ENCODE measurements around the gene ELK4.

The ELK4 gene

DNA sequence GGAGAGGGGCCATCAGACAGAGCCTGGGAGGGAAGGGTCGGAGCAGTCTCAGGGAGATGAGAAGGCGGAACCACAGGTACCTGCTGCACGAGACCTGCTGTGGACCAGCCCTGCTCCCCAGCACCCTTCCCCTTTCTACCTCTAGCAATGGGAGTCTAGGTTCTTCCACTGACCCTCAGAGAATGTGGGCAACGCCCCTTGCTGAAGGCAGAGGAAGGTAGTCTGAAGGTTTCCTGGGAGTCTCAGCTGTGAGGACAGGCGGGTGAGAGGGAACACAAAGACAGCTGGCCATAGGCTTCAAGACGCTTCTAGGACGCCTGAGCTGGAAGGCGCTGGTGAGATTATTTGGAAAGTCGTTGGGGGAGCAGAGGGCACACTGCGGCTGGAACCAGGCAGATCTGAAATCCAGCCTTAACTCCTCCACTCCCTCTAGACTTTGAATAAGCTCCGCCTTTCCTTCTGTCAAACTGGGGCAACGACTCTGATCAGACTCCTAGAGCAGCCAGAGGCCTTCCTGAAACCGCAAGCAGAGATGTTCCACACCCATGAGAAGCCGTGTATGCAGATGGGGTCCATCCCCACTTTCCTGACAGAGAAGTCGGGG, 30.4 kb upstream of the ELK4 start:
- Histone ChIP-seq H3K36me3 (ENCODE audit: control insufficient read depth, insufficient read depth, low read length, severe bottlenecking) (no peaks in the 10 kb centered on the region), H3K27me3 (replicated peaks; ENCODE audit: control insufficient read depth, insufficient read depth, low read length) (peaks cover 5% of the 10 kb centered on the region), H3K4me3 (ENCODE audit: low read length) (no peak overlapping the region), H3K9ac (ENCODE audit: low read length) (no peak overlapping the region), H3K4me1 (ENCODE audit: control insufficient read depth, insufficient read depth, low read length) (peaks cover 3% of the 10 kb centered on the region), H3K9me3 (ENCODE audit: control insufficient read depth, low read length) (no peaks in the 10 kb centered on the region)
- DNase-seq (ENCODE audit: low read depth): no peak

DNA sequence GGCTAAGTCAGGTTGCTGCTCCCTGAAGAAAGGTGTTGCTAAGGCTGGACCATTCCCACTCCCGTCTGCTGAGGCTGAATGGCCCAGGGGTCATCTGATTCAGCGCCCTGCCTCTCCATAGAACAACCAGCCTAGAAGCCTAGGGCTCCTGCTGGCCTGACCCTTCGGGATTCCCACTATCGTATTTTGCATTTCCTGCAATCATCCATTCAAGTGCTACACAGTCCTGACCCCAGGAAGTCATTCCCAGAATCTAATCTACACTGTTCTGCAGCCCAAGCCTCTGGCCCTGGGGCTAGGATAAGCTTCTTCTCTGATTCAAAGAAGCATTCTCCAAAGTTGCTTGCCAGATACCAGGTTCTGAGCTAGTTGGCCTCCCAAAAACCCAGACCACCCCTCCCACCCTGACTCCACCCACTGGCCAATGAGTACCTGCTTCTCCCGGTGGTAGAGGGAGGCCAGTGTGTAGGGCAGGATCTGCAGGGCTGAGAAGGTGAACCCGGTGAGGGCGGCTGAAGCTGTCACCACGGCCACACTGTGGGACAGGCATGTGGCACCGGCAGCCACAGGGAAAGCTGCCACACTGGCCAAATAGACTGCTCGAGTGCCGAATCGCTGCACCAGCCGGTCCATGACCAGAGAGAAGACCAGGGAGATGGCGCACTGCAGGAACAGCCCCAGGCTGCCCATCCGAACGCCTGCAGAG, 29.8 kb upstream of the ELK4 start:
- H3K27me3 ChIP-seq (replicated peaks; ENCODE audit: control insufficient read depth, insufficient read depth, low read length): peaks cover 5% of the 10 kb centered on the region
- no peak for DNase-seq (ENCODE audit: low read depth)
- H3K9me3 ChIP-seq (ENCODE audit: control insufficient read depth, low read length): no peaks in the 10 kb centered on the region
- H3K4me3 ChIP-seq (ENCODE audit: low read length): no peak overlapping the region
- no peak overlapping the region for H3K9ac ChIP-seq (ENCODE audit: low read length)
- H3K4me1 ChIP-seq (ENCODE audit: control insufficient read depth, insufficient read depth, low read length): peaks cover 3% of the 10 kb centered on the region
- H3K36me3 ChIP-seq (ENCODE audit: control insufficient read depth, insufficient read depth, low read length, severe bottlenecking): no peaks in the 10 kb centered on the region

DNA sequence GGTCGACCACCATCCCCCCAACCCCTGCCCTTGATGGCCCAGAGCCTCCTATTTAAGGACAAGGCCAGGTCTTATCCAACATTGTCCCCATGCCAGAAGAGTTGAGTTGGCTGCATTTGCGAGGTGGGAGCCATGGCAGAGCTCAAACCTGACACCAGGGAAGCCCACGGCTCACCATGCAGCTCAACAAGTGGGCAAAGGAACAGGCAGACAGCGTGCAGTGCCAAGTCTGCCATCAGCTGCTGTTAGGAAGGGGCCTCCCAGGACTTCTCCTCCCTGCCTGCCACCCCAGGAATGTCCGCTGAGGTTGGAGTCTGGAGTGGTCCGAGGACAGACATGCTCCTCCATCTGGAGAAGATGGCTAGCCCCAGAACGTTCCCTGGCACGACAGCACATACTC, 28.6 kb upstream of the ELK4 start:
- Histone ChIP-seq H3K27me3 (replicated peaks; ENCODE audit: control insufficient read depth, insufficient read depth, low read length) (peaks cover 5% of the 10 kb centered on the region), H3K4me1 (ENCODE audit: control insufficient read depth, insufficient read depth, low read length) (peaks cover 3% of the 10 kb centered on the region), H3K4me3 (ENCODE audit: low read length) (no peak overlapping the region), H3K36me3 (ENCODE audit: control insufficient read depth, insufficient read depth, low read length, severe bottlenecking) (no peaks in the 10 kb centered on the region), H3K9me3 (ENCODE audit: control insufficient read depth, low read length) (no peaks in the 10 kb centered on the region), H3K9ac (ENCODE audit: low read length) (no peak overlapping the region)
- no peak for DNase-seq (ENCODE audit: low read depth)

DNA sequence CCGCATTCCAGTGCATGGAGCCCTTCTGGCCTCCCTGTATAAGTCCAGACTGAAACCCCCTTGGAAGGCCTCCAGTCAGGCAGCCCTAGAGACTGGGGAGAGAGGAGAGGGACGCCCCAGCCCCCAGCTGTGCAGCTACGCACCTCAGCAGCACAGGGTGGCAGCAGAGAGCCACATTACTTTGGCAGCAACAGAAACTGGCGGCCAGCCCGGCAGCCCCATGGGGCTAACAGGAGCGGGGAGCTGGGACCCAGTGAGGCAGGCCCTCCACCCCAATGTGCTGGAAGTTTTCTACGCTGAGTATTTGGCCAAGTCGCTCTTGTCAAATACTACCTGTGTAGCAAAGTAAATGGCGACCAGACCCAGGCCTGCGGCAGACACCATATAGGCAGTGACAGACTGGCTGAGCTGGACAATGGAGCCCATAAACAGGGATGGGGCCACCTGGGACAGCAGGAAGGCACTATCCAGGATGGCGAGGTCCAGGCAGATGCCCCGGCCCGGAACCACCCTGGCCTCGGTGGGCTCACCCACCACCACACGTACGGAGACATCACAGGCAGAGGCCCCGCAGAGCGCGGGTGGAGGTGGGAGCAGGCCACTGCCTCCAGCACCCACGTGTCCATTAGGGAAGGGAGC, 27.3 kb upstream of the ELK4 start:
- H3K9me3 ChIP-seq (ENCODE audit: control insufficient read depth, low read length): no peaks in the 10 kb centered on the region
- DNase-seq (ENCODE audit: low read depth): peak; percentile 90
- H3K9ac ChIP-seq (ENCODE audit: low read length): no peak overlapping the region
- peaks cover 5% of the 10 kb centered on the region for H3K27me3 ChIP-seq (replicated peaks; ENCODE audit: control insufficient read depth, insufficient read depth, low read length)
- H3K4me1 ChIP-seq (ENCODE audit: control insufficient read depth, insufficient read depth, low read length): peaks cover 3% of the 10 kb centered on the region
- H3K4me3 ChIP-seq (ENCODE audit: low read length): no peak overlapping the region
- no peaks in the 10 kb centered on the region for H3K36me3 ChIP-seq (ENCODE audit: control insufficient read depth, insufficient read depth, low read length, severe bottlenecking)

DNA sequence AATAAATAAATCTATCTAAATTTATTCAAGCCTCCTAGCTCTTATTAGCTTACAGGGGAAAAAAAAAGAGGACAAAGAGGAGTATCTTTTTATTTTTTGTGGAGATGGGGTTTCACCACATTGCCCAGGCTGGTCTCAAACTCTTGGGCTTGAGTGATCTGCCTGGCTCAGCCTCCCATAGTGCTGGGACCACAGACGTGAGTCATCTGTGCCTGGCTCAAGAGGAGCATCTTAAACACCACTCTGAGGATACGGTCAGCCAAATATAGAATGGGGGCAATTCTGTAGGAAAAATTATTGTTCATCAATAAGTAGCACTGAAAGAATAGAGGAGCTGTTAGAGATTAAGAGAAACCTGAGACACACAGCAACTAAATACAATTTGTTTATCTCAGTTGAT, 24.4 kb upstream of the ELK4 start:
- no peak for DNase-seq (ENCODE audit: low read depth)
- Histone ChIP-seq H3K9ac (ENCODE audit: low read length) (no peak overlapping the region), H3K27me3 (replicated peaks; ENCODE audit: control insufficient read depth, insufficient read depth, low read length) (peaks cover 5% of the 10 kb centered on the region), H3K4me1 (ENCODE audit: control insufficient read depth, insufficient read depth, low read length) (peaks cover 3% of the 10 kb centered on the region), H3K36me3 (ENCODE audit: control insufficient read depth, insufficient read depth, low read length, severe bottlenecking) (no peaks in the 10 kb centered on the region), H3K4me3 (ENCODE audit: low read length) (no peak overlapping the region), H3K9me3 (ENCODE audit: control insufficient read depth, low read length) (no peaks in the 10 kb centered on the region)

DNA sequence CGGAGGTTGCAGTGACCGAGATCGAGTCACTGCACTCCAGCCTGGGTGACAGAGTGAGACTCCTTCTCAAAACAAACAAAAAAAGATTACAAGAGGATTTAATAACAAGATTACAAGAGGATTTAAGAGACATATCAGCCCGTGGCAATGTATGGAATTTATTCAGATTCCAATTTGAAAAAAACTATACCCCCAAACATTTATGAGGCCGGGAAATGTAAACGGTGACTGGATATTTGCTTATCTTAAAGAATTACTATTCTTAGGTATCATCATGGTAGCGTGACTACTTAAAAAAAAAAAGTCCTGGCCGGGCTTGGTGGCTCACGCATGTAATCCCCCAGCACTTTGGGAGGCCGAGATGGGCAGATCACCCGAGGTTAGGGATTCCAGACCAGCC, 21.2 kb upstream of the ELK4 start:
- no peaks in the 10 kb centered on the region for H3K27me3 ChIP-seq (replicated peaks; ENCODE audit: control insufficient read depth, insufficient read depth, low read length)
- no peak for DNase-seq (ENCODE audit: low read depth)
- H3K9ac ChIP-seq (ENCODE audit: low read length): no peak overlapping the region
- no peak overlapping the region for H3K4me3 ChIP-seq (ENCODE audit: low read length)
- no peaks in the 10 kb centered on the region for H3K36me3 ChIP-seq (ENCODE audit: control insufficient read depth, insufficient read depth, low read length, severe bottlenecking)
- H3K4me1 ChIP-seq (ENCODE audit: control insufficient read depth, insufficient read depth, low read length): no peaks in the 10 kb centered on the region
- H3K9me3 ChIP-seq (ENCODE audit: control insufficient read depth, low read length): no peaks in the 10 kb centered on the region

DNA sequence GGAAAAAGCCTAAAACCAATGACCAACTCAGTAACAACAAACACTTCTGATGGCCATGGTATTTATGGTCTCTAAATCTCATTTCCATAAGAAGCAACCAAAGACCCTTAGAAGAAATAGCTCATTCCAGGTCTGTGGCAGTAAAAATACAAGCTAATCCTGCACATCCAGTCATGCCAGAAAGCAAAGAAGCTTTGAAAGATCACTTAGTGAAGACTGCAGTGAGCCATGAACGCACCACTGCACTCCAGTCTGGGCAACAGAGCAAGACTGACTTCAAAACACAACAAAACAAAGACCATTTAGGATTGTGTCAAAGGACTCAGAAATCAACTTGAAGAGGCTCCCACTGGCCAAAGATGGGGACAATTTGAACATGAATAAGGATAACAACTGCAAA, 18.4 kb upstream of the ELK4 start:
- Histone ChIP-seq H3K4me3 (ENCODE audit: low read length) (no peak overlapping the region), H3K9me3 (ENCODE audit: control insufficient read depth, low read length) (no peaks in the 10 kb centered on the region), H3K4me1 (ENCODE audit: control insufficient read depth, insufficient read depth, low read length) (no peaks in the 10 kb centered on the region), H3K9ac (ENCODE audit: low read length) (no peak overlapping the region), H3K36me3 (ENCODE audit: control insufficient read depth, insufficient read depth, low read length, severe bottlenecking) (no peaks in the 10 kb centered on the region), H3K27me3 (replicated peaks; ENCODE audit: control insufficient read depth, insufficient read depth, low read length) (no peaks in the 10 kb centered on the region)
- DNase-seq (ENCODE audit: low read depth): no peak

DNA sequence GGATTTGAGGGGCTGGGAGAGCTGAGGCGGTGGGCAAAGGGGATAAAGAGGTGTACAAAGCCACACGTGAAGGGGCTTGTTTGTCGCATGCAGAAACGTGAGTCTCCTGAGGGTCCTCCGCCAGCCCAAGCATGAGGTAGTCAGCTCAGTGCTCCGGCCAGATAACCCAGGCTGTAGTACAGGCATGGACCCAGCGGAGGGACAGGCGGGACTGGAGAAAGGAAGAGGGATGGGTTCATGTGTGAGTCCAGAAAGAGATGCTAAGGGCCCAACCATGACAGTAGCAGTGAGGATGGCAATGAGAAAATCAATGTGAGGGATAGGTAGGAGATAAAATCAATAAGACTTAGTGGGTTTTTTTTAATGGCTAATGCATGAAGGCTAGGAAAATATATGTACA, 13.7 kb upstream of the ELK4 start:
- no peak for DNase-seq (ENCODE audit: low read depth)
- no peak overlapping the region for H3K4me3 ChIP-seq (ENCODE audit: low read length)
- H3K27me3 ChIP-seq (replicated peaks; ENCODE audit: control insufficient read depth, insufficient read depth, low read length): no peaks in the 10 kb centered on the region
- no peaks in the 10 kb centered on the region for H3K36me3 ChIP-seq (ENCODE audit: control insufficient read depth, insufficient read depth, low read length, severe bottlenecking)
- H3K9ac ChIP-seq (ENCODE audit: low read length): no peak overlapping the region
- H3K9me3 ChIP-seq (ENCODE audit: control insufficient read depth, low read length): no peaks in the 10 kb centered on the region
- no peaks in the 10 kb centered on the region for H3K4me1 ChIP-seq (ENCODE audit: control insufficient read depth, insufficient read depth, low read length)

DNA sequence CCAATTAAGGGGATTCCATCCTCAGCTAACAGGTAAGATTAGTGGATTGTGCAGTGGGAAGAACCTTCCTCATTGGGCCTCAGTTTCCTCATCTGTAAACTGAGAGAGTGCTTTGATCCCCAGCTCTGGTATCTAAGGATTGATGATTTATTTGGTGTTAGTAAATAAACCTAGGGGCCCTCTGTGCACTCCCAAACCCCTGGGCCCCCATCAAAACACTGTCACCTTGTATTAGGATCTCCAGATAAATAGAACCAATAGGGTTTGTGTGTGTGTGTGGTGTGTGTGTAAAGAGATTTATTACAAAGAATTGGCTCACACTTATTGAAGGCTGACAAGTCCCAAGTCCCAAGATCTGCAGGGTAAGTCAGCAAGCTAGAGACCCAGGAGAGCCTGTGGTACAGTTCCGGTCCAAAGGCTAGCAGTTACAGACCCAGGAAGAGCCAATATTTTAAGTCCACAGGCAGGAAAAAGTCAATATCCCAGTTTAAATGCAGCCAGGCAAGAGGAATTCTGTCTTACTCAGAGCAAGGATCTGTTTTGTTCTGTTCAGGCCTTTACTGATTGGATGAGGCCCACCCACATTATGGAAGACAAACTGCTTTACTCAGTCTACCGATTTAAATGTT, 11.0 kb upstream of the ELK4 start:
- no peaks in the 10 kb centered on the region for H3K4me1 ChIP-seq (ENCODE audit: control insufficient read depth, insufficient read depth, low read length)
- H3K27me3 ChIP-seq (replicated peaks; ENCODE audit: control insufficient read depth, insufficient read depth, low read length): no peaks in the 10 kb centered on the region
- H3K36me3 ChIP-seq (ENCODE audit: control insufficient read depth, insufficient read depth, low read length, severe bottlenecking): no peaks in the 10 kb centered on the region
- H3K9me3 ChIP-seq (ENCODE audit: control insufficient read depth, low read length): no peaks in the 10 kb centered on the region
- H3K4me3 ChIP-seq (ENCODE audit: low read length): no peak overlapping the region
- no peak for DNase-seq (ENCODE audit: low read depth)
- no peak overlapping the region for H3K9ac ChIP-seq (ENCODE audit: low read length)

DNA sequence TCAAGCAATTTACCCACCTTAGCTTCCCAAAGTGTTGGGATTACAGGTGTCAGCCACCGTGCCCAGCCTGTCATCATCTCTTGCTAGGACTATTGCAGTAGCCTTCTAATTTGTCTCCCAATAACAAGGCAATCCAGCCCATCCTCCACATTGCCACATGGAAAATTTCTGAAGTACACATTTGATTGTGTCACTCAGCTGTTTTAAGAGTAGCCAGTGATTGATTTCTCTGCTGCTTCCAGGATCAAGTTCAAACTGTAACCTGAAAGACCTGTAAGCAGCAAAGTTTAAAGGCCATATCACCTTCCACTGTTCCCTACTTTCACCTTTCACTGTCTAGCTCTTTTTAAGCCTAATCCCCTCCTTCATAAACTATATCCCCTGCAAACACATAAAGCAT, 7.8 kb upstream of the ELK4 start:
- Histone ChIP-seq H3K9me3 (ENCODE audit: control insufficient read depth, low read length) (no peaks in the 10 kb centered on the region), H3K4me1 (ENCODE audit: control insufficient read depth, insufficient read depth, low read length) (peaks cover 9% of the 10 kb centered on the region), H3K36me3 (ENCODE audit: control insufficient read depth, insufficient read depth, low read length, severe bottlenecking) (no peaks in the 10 kb centered on the region), H3K4me3 (ENCODE audit: low read length) (no peak overlapping the region), H3K27me3 (replicated peaks; ENCODE audit: control insufficient read depth, insufficient read depth, low read length) (no peaks in the 10 kb centered on the region), H3K9ac (ENCODE audit: low read length) (no peak overlapping the region)
- no peak for DNase-seq (ENCODE audit: low read depth)

DNA sequence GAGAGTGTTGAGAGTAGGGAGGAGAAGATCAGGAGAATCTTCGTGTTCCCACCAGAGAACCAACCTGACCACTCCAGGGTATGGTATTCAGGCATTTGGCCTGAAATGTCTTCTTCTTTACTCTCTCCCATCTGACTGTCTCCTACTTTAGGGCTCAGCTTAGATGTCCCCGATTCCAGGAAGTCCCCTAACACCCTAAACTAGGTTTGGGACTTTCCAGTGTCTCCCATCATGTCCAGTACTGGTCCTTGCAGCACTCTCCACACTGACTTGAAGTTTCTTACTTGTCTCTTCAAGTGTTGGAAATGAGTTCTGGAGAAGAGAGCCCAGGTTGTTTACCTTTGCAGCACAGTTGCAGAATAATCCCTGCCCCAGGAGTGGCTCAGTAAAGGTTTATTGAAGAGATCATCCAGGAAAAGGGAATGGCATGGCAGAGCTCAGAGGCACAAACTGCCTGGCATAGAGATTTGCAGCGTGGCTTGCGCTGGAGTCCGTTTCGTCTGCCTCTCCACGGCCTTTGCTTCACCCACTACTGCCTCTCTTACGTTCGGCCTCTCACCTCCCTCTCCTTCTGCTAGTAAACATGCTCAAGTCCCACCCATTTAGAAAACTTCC, 6.2 kb upstream of the ELK4 start:
- no peaks in the 10 kb centered on the region for H3K9me3 ChIP-seq (ENCODE audit: control insufficient read depth, low read length)
- H3K36me3 ChIP-seq (ENCODE audit: control insufficient read depth, insufficient read depth, low read length, severe bottlenecking): no peaks in the 10 kb centered on the region
- H3K9ac ChIP-seq (ENCODE audit: low read length): no peak overlapping the region
- DNase-seq (ENCODE audit: low read depth): no peak
- H3K4me1 ChIP-seq (ENCODE audit: control insufficient read depth, insufficient read depth, low read length): peaks cover 18% of the 10 kb centered on the region
- H3K27me3 ChIP-seq (replicated peaks; ENCODE audit: control insufficient read depth, insufficient read depth, low read length): no peaks in the 10 kb centered on the region
- no peak overlapping the region for H3K4me3 ChIP-seq (ENCODE audit: low read length)

Data from adipocyte (in vitro differentiated cells).